Spleen (tissue), 11 donors: Measurements from ENCODE around the gene AWAT1. TPM values are rescaled to one million over a fixed set of nuclear protein-coding genes. Genes with fewer than 3 reads are reported as not detected.

ENCODE experiments used
- DNase-seq: peaks from one replicate; pipeline ENCODE4 v3.0.0-alpha.2; 2020
- H3K27ac ChIP-seq, 8 donors: fragments of 200-600 bp; sonication (generic) in 7 of 8; 1 replicate in 4 of 8; 2 replicates in 4 of 8; pipeline versions ENCODE4 v1.5.0 to v1.8.0; 2016 to 2021; ENCODE audit warnings: inconsistent platforms in 4 of 8, mild to moderate bottlenecking in 4 of 8, moderate library complexity in 1 of 8
- H3K27me3 ChIP-seq, 7 donors: fragments of 200-600 bp; sonication (generic) in 6 of 7; replicated peaks in 1 of 7; 1 replicate in 4 of 7; 2 replicates in 3 of 7; pipeline versions ENCODE4 v1.5.0 to v1.8.0; 2016 to 2021; ENCODE audit warnings: inconsistent platforms in 3 of 7, mild to moderate bottlenecking in 1 of 7
- H3K36me3 ChIP-seq, 6 donors: fragments of 200-600 bp; sonication (generic) in 5 of 6; 1 replicate in 4 of 6; 2 replicates in 2 of 6; pipeline versions ENCODE4 v1.5.0 to v1.8.0; 2016 to 2021; ENCODE audit warnings: inconsistent platforms in 2 of 6
- H3K4me1 ChIP-seq, 6 donors: fragments of 200-600 bp; sonication (generic) in 5 of 6; 1 replicate in 3 of 6; 2 replicates in 3 of 6; pipeline versions ENCODE4 v1.5.0 to v1.8.0; 2016 to 2021; ENCODE audit warnings: inconsistent platforms in 3 of 6
- H3K4me3 ChIP-seq, 8 donors: fragments of 200-600 bp; sonication (generic) in 7 of 8; 1 replicate in 4 of 8; 2 replicates in 4 of 8; pipeline versions ENCODE4 v1.5.0 to v1.8.0; 2016 to 2021; ENCODE audit warnings: inconsistent platforms in 4 of 8, mild to moderate bottlenecking in 4 of 8, moderate library complexity in 2 of 8
- H3K9me3 ChIP-seq, 8 donors: fragments of 200-600 bp; sonication (generic) in 7 of 8; 1 replicate in 4 of 8; 2 replicates in 4 of 8; pipeline versions ENCODE4 v1.5.0 to v1.8.0; 2016 to 2021; ENCODE audit warnings: inconsistent platforms in 4 of 8
- POLR2A ChIP-seq, 3 donors: fragments of 450-650 bp; IDR thresholded peaks; one replicate each; pipeline ENCODE4 v1.5.1; 2017; ENCODE audit warnings: antibody characterized with exemption in 3 of 3, mild to moderate bottlenecking in 1 of 3
- POLR2AphosphoS5 ChIP-seq, 3 donors: sonication (generic); formaldehyde crosslinking; IDR thresholded peaks; one replicate each; pipeline ENCODE4 v1.5.1; 2017; ENCODE audit warnings: antibody characterized with exemption in 3 of 3
- WGBS, 5 donors: extraction: QIAGEN DNeasy Blood & Tissue Kit in 3 of 5; methylation state at CpG; one replicate each; pipeline versions ENCODE4 v1.1.5 to v1.1.7; 2013 to 2018; 5-methylcytosine and 5-hydroxymethylcytosine counted together
- intact Hi-C: fragments of 100-400 bp; cut with DNase I; formaldehyde crosslinking; loops from one replicate; pipeline ENCODE4 v1.15.0; 2023; ENCODE audit warnings: low total_unique reads
- polyA plus RNA-seq, 3 donors: library from polyadenylated mRNA; stranded (reverse); fragments of 200-250 nt; gene quantifications; one replicate each; pipeline ENCODE4 v1.2.1, GENCODE V29; 2013
- small RNA-seq, 4 donors: library from RNA; depleted of rRNA; stranded (forward); fragments of <200 nt; gene quantifications; one replicate each; pipeline ENCODE3, GENCODE V24; 2016
- total RNA-seq, 7 donors: library from RNA; depleted of rRNA in 3 of 7; stranded (reverse); fragments of >200 nt in 3 of 7; fragmentation: NEBNext Ultra II Directional in 4 of 7; extraction: Animal tissue kit (Norgen Biotek cat#: 25700) in 4 of 7; gene quantifications; one replicate each; pipeline versions ENCODE4 v1.1.0 to v1.2.1, GENCODE V29; 2016 to 2021
- TF ChIP-seq, protein P1 (sequence below), 11 experiments: fragments of 200-600 bp in 7 of 11; fragments of 450-650 bp in 4 of 11; sonication (generic) in 4 of 11; IDR thresholded peaks in 8 of 11; conservative IDR thresholded peaks in 3 of 11; 1 replicate in 7 of 11; 2 replicates in 4 of 11; pipeline versions ENCODE4 v1.4.0 to v1.8.0; 2016 to 2021; ENCODE audit warnings: antibody characterized with exemption in 11 of 11, inconsistent platforms in 4 of 11, mild to moderate bottlenecking in 1 of 11
- donor health status: healthy with polysubstance abuse.
- donor health status: DM: no; HTN: no; CAD: no; lungs with moderate emphysema.
- donor health status: DM: no; HTN: no; CAD: no.
- donor health status: Bipolar disorder and iron deficiency.
- donor health status: healthy.
- donor health status: DM: no; HTN: no; CAD: no.
- donor health status: DM: yes; HTN: yes; CAD: no.

AWAT1 gene
- total and polyA plus RNA-seq, 10 donors: not detected

DNA sequence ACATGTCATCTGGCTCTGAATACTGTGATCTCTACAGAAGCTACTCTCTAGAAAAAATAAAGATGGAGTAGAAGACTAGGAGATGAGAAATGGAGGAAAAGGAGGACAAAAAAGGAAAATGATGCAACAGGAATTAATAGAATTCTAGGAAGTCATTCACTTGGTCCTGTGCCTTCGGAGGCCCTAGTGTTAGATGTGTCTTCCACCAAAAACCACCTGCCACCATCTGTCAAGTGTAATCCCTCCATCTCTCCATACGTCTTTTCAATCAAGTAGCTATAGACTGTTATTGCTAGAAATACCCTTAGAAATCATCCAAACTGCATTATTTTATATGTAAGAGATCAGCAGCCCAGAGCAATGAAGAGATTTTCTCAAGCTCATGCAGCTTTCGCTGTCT lies 44.6 kb downstream of the AWAT1 start:
- Histone ChIP-seq H3K27ac (no peak overlapping the region), H3K27me3 (no peaks in the 10 kb centered on the region), H3K36me3 (peaks cover 0 to 15% (median 0%) of the 10 kb centered on the region in 6 donors), H3K4me3 (no peak overlapping the region), H3K4me1 (no peaks in the 10 kb centered on the region), H3K9me3 (no peaks in the 10 kb centered on the region)
- intact Hi-C loops: no loop called here
- TF ChIP-seq, protein P1, sequence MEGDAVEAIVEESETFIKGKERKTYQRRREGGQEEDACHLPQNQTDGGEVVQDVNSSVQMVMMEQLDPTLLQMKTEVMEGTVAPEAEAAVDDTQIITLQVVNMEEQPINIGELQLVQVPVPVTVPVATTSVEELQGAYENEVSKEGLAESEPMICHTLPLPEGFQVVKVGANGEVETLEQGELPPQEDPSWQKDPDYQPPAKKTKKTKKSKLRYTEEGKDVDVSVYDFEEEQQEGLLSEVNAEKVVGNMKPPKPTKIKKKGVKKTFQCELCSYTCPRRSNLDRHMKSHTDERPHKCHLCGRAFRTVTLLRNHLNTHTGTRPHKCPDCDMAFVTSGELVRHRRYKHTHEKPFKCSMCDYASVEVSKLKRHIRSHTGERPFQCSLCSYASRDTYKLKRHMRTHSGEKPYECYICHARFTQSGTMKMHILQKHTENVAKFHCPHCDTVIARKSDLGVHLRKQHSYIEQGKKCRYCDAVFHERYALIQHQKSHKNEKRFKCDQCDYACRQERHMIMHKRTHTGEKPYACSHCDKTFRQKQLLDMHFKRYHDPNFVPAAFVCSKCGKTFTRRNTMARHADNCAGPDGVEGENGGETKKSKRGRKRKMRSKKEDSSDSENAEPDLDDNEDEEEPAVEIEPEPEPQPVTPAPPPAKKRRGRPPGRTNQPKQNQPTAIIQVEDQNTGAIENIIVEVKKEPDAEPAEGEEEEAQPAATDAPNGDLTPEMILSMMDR (IDR thresholded peaks at IDR 0.05 in 8 of 11, conservative IDR thresholded peaks at IDR 0.05 in 3 of 11): no peak
- TF ChIP-seq POLR2AphosphoS5 (IDR thresholded peaks at IDR 0.05): no peak
- TF ChIP-seq POLR2A (IDR thresholded peaks at IDR 0.05): no peak
- no peak for DNase-seq
- 78 to 99% (median 84%) methylated on average over 3 of the region's 3 CpGs for WGBS, 5 donors

DNA sequence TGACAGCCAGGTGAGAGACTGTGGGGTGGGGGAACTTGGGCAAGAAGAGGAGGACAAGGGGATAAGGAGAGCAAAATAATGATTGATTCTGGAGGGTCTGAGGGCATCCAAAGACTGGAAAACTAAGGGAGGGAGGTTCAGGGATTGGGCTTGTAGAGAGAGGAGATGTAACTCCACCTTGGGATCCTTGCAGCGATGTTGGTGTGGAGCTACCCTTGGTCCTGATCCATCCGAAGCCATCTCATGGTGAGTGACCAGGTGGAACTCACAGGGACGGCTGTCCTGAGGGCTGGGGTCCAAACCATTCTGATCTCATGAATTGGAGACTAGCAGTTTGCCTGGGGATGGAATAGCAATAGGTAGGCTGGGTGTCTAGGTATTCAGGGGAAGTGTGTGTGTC lies 46.1 kb downstream of the AWAT1 start:
- no peak overlapping the region for H3K27ac ChIP-seq
- H3K36me3 ChIP-seq: peaks cover 0 to 26% (median 0%) of the 10 kb centered on the region in 6 donors
- H3K27me3 ChIP-seq: no peaks in the 10 kb centered on the region
- no peaks in the 10 kb centered on the region for H3K9me3 ChIP-seq
- TF ChIP-seq POLR2A (IDR thresholded peaks at IDR 0.05): no peak
- TF ChIP-seq, protein P1 (IDR thresholded peaks at IDR 0.05 in 8 of 11, conservative IDR thresholded peaks at IDR 0.05 in 3 of 11): no peak
- no peak for TF ChIP-seq POLR2AphosphoS5 (IDR thresholded peaks at IDR 0.05)
- DNase-seq: no peak
- no peaks in the 10 kb centered on the region for H3K4me1 ChIP-seq
- intact Hi-C loops: no loop called here
- H3K4me3 ChIP-seq: no peak overlapping the region
- 67 to 93% (median 92%) methylated on average over 2 to 3 of the region's 3 CpGs for WGBS, 5 donors

GRCh38 chrX:70281951-70282350 lies 47.5 kb downstream of the AWAT1 start, which contains the start of gene RAB41:
RAB41 (plus strand) TSS chrX:70282172; CDS start chrX:70282218, 46 bp downstream.
- H3K27me3 ChIP-seq: no peaks in the 10 kb centered on the region
- DNase-seq: no peak
- H3K27ac ChIP-seq: no peak within 1 kb of the TSS
- H3K4me3 ChIP-seq: no peak within 1 kb of the TSS
- peak in 1 of 3 donors; percentile 7 for TF ChIP-seq POLR2AphosphoS5 (IDR thresholded peaks at IDR 0.05)
- TF ChIP-seq, protein P1 (IDR thresholded peaks at IDR 0.05 in 8 of 11, conservative IDR thresholded peaks at IDR 0.05 in 3 of 11): no peak
- no peak for TF ChIP-seq POLR2A (IDR thresholded peaks at IDR 0.05)
- no peaks in the 10 kb centered on the region for H3K4me1 ChIP-seq
- intact Hi-C loops: no loop called here
- H3K9me3 ChIP-seq: no peaks in the 10 kb centered on the region
- peaks cover 0 to 40% (median 2%) of the 10 kb centered on the region in 6 donors for H3K36me3 ChIP-seq
- 90 to 97% (median 92%) methylated on average over 7 to 21 of the region's 21 CpGs for WGBS, 5 donors

DNA sequence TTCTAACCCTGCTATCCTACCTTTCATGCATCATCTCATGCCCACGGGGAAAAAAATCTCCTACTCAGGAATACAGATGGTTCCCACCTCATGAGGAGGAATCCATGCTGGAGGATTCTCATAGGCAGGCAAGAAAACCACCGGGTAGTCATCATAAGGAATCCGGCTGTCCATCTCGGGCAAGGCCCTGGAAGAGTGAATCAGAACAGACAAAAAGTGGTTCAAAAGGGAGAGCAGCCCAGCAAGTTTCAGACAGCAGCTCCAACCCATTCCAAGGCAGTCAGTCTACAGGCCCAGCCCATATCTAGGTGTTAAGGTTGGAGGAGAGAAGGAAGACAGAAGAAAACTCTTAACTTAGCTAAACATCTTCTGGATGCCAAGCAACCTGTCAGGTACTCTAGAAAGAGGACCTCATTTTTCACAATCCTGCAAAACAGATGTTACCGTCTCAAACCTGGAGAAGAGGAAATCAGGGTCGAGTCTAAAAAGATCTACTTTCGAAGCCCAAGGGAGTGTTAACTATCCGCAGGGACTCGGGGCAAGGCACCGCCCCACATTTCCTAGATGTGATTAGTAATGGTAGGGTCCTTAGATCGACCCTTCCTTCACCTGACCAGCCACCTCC lies 54.8 kb downstream of the AWAT1 start:
- DNase-seq: no peak
- intact Hi-C loops: no loop called here
- Histone ChIP-seq H3K27me3 (peaks cover 0 to 4% (median 0%) of the 10 kb centered on the region in 7 donors), H3K9me3 (no peaks in the 10 kb centered on the region), H3K27ac (peak overlapping the region; percentile 6 to 82 (median 72)), H3K36me3 (peaks cover 0 to 40% (median 4%) of the 10 kb centered on the region in 6 donors), H3K4me3 (peak overlapping the region; percentile 34 to 70 (median 52)), H3K4me1 (peaks cover 0 to 23% (median 9%) of the 10 kb centered on the region in 6 donors)
- no peak for TF ChIP-seq POLR2AphosphoS5 (IDR thresholded peaks at IDR 0.05)
- WGBS, 5 donors: 31 to 55% (median 36%) methylated on average over 10 to 11 of the region's 11 CpGs

Small RNA genes lying within 50 kb of the gene (small RNA-seq; reads per million reads assigned to genes)
- gene RNA5SP507: 0 to 0.12 (median 0.07) reads per million in 4 donors

Other genes starting within 250 kb of the AWAT1 start
- gene AWAT2, start 184.7 kb upstream of the AWAT1 start, total RNA-seq: not detected
- not detected for gene AWAT2, start 184.7 kb upstream of the AWAT1 start, polyA plus RNA-seq
- not detected for gene OTUD6A, start 172.2 kb upstream of the AWAT1 start, total RNA-seq
- not detected for gene OTUD6A, start 172.2 kb upstream of the AWAT1 start, polyA plus RNA-seq
- 10 to 100 TPM; 36.4 to 67.7 (median 48.1) TPM for gene IGBP1, start 101.2 kb upstream of the AWAT1 start, total RNA-seq
- gene IGBP1, start 101.2 kb upstream of the AWAT1 start, polyA plus RNA-seq: 10 to 100 TPM; 48.4 to 78.4 (median 67.6) TPM
- gene DGAT2L6, start 57.2 kb upstream of the AWAT1 start, total RNA-seq: not detected
- not detected for gene DGAT2L6, start 57.2 kb upstream of the AWAT1 start, polyA plus RNA-seq
- gene P2RY4, start 25.5 kb downstream of the AWAT1 start, total RNA-seq: 1 to 10 TPM in 4 of 7 donors, under 1 TPM in 3; 0.27 to 1.8 (median 1.3) TPM
- gene P2RY4, start 25.5 kb downstream of the AWAT1 start, polyA plus RNA-seq: under 1 TPM in 2 of 3 donors, not detected in 1; 0.06 to 0.11 TPM
- gene ARR3, start 33.7 kb downstream of the AWAT1 start, total RNA-seq: not detected
- not detected for gene ARR3, start 33.7 kb downstream of the AWAT1 start, polyA plus RNA-seq
- not detected for gene RAB41, start 47.5 kb downstream of the AWAT1 start, total RNA-seq
- gene RAB41, start 47.5 kb downstream of the AWAT1 start, polyA plus RNA-seq: not detected
- 10 to 100 TPM; 20.0 to 28.6 (median 25.3) TPM for gene PDZD11, start 55.3 kb downstream of the AWAT1 start, total RNA-seq
- 10 to 100 TPM; 36.7 to 44.5 (median 40.2) TPM for gene PDZD11, start 55.3 kb downstream of the AWAT1 start, polyA plus RNA-seq
- gene KIF4A, start 55.4 kb downstream of the AWAT1 start, total RNA-seq: 1 to 10 TPM; 1.4 to 6.0 (median 3.2) TPM
- gene KIF4A, start 55.4 kb downstream of the AWAT1 start, polyA plus RNA-seq: 1 to 10 TPM in 2 of 3 donors, under 1 TPM in 1; 0.41 to 1.5 (median 1.3) TPM
- 100 to 1,000 TPM in 1 of 7 donors, 10 to 100 TPM in 6; 37.0 to 103 (median 68.6) TPM for gene GDPD2, start 188.7 kb downstream of the AWAT1 start, total RNA-seq
- 10 to 100 TPM in 2 of 3 donors, 1 to 10 TPM in 1; 2.4 to 82.5 (median 25.1) TPM for gene GDPD2, start 188.7 kb downstream of the AWAT1 start, polyA plus RNA-seq
- gene DLG3, start 210.2 kb downstream of the AWAT1 start, total RNA-seq: 10 to 100 TPM; 27.9 to 46.3 (median 39.7) TPM
- 1 to 10 TPM; 2.7 to 6.2 (median 4.3) TPM for gene DLG3, start 210.2 kb downstream of the AWAT1 start, polyA plus RNA-seq